GM19193 (cell line): ENCODE measurements around the gene MYOD1.

Source experiments
- POLR2A ChIP-seq: IDR thresholded peaks from 4 replicates; pipeline ENCODE4 v1.6.1; 2011; ENCODE audit not compliant: insufficient read depth, insufficient read length; ENCODE audit errors: extremely low read depth

The MYOD1 gene

GRCh38 chr11:17695454-17696441, 23.6 kb upstream of the MYOD1 start:
- TF ChIP-seq POLR2A, result no peak

GRCh38 chr11:17696741-17697140, 22.6 kb upstream of the MYOD1 start:
- no peak for TF ChIP-seq POLR2A

- TF ChIP-seq POLR2A, result no peak
Observed at GRCh38 chr11:17697175-17697949, 22.0 kb upstream of the MYOD1 start.

GRCh38 chr11:17699147-17700114, 19.9 kb upstream of the MYOD1 start:
- no peak for TF ChIP-seq POLR2A

GRCh38 chr11:17700991-17701390, 18.4 kb upstream of the MYOD1 start:
- TF ChIP-seq POLR2A, result no peak

GRCh38 chr11:17702876-17703275, 16.5 kb upstream of the MYOD1 start:
- TF ChIP-seq POLR2A, result no peak

- no peak for TF ChIP-seq POLR2A
Observed at GRCh38 chr11:17703951-17704350, 15.4 kb upstream of the MYOD1 start.

GRCh38 chr11:17707830-17708229, 11.5 kb upstream of the MYOD1 start:
- TF ChIP-seq POLR2A, result no peak

GRCh38 chr11:17711836-17712235, 7.5 kb upstream of the MYOD1 start:
- no peak for TF ChIP-seq POLR2A

- no peak for TF ChIP-seq POLR2A
Observed at GRCh38 chr11:17713851-17714250, 5.5 kb upstream of the MYOD1 start.

- no peak for TF ChIP-seq POLR2A
Observed at GRCh38 chr11:17714356-17714854, 5.0 kb upstream of the MYOD1 start.

GRCh38 chr11:17714870-17715269, 4.5 kb upstream of the MYOD1 start:
- TF ChIP-seq POLR2A, result no peak

- no peak for TF ChIP-seq POLR2A
Observed at GRCh38 chr11:17716807-17717206, 2.6 kb upstream of the MYOD1 start.

- TF ChIP-seq POLR2A, result no peak
Observed at GRCh38 chr11:17718015-17718414, 1.4 kb upstream of the MYOD1 start.

GRCh38 chr11:17718510-17718962, 835 bp upstream of the MYOD1 start:
- TF ChIP-seq POLR2A, result no peak
